Stimulated activated CD4-positive, alpha-beta T cell treated with anti-CD3 and anti-CD28 coated beads, Interleukin-1b, Interleukin-23, amount 100 ng/mL, for 24 hours (primary cell): Measurements from ENCODE around the gene OR8D1.
"Not testable (repeated sequence)": the region's sequence is repeated elsewhere in the genome, so short reads cannot be mapped to it uniquely, and the experiment has no call there.

Experiments
- DNase-seq, 4 experiments: peaks; one replicate each; pipeline ENCODE4 v3.0.0-alpha.2; 2020; ENCODE audit warnings: low read depth in 4 of 4, low spot score in 1 of 4

The OR8D1 gene

DNA sequence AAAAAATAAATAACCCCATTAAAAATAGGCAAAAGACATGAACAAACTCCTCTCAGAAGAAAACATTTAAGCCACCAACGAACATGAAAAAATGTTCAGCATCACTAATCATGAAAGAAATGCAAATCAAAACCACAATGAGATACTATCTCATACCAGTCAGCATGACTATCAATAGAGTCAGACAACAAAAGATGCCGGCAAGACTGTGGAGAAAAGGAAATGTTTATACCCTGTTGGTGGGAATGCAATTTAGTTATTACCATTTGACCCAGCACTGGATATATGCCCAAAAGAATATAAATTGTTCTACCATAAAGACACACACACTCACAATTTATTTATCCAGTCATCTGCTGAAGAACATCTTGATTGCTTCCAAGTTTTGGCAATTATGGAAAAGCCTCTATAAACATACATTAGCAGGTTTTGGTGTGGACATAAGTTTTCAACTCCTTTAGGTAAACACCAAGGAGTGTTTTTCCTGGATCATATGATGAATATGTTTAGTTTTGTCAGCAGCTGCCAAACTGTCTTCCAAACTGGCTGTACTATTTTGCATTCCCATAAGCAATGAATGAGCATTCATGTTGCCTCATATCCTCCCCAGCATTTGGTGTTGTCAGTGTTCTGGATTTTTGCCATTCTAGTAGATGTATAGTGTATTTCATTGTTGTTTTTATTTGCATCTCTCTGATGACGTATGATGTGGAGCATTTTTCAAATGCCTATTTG is 28.0 kb downstream of the OR8D1 start:
- DNase-seq, result no peak

- no peak for DNase-seq
Observed at GRCh38 chr11:124278261-124278660, 35.5 kb downstream of the OR8D1 start.

GRCh38 chr11:124277804-124278203 is 35.9 kb downstream of the OR8D1 start:
- no peak for DNase-seq

- DNase-seq, result no peak
Observed at GRCh38 chr11:124277207-124277606, 36.5 kb downstream of the OR8D1 start.

DNA sequence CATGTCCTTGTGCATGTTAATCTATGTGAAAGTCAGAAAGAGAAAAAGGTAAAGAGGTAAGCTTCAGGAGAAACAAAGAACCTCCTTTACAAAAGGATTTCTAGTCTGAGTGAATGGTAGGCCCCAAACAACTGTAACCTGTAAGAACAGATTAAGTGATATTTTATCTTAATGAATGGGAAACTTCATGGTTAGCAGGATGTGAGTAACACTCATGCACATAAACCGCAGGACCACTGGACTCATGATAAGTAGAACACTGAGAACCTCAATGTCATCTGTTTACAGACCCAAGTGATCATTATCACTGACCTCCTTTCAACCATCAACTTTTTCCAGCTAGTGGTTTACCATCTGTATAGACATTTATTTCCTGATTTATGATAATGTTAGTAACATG is 37.7 kb downstream of the OR8D1 start:
- no peak for DNase-seq

GRCh38 chr11:124274000-124274399 is 39.7 kb downstream of the OR8D1 start:
- no peak for DNase-seq

GRCh38 chr11:124270886-124271285 is 42.9 kb downstream of the OR8D1 start:
- DNase-seq, result not testable (repeated sequence)

DNA sequence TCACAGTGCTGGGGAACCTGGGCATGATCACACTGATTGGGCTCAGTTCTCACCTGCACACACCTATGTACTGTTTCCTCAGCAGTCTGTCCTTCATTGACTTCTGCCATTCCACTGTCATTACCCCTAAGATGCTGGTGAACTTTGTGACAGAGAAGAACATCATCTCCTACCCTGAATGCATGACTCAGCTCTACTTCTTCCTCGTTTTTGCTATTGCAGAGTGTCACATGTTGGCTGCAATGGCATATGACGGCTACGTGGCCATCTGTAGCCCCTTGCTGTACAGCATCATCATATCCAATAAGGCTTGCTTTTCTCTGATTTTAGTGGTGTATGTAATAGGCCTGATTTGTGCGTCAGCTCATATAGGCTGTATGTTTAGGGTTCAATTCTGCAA is 48.7 kb downstream of the OR8D1 start:
- DNase-seq, result not testable (repeated sequence)

DNA sequence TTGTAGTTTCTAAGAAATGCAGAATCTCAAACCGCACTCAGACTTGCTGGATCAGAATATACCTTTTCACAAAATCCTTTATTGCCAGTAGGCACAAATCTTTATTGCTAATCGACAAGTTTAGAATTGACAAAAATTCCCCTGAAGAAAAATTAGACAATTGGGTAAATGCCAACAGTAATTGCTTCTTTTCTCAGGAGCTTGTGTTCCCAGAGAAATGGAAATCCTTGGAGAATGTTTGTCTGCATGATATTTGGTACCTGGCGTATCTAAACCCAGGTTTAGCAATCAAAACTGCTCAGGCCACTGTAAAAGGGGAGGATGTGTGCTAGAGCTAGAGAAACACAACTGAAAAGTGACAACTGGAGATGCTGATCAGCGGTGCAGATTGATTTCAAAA is 57.7 kb downstream of the OR8D1 start, which contains the start of gene OR8G5:
Gene OR8G5, plus strand, starts transcription at position 301 of the 400 bp plus-strand sequence. CDS start 8,556 bp downstream, outside the sequence.
- DNase-seq, result no peak
